HCT116 (cell line): ENCODE measurements around the gene FAM170B.

Source experiments
- CEBPB ChIP-seq: IDR thresholded peaks from 2 replicates; pipeline ENCODE4 v1.6.1; 2012; ENCODE audit warnings: low read depth
- CTCF ChIP-seq, 3 experiments: fragments of 200-600 bp in 1 of 3; sonication (generic) in 1 of 3; IDR thresholded peaks in 2 of 3; conservative IDR thresholded peaks in 1 of 3; 2 replicates each; pipeline ENCODE4 v1.5.1; 2012 to 2017; ENCODE audit warnings: low read depth in 2 of 3, low read length in 2 of 3, antibody characterized with exemption in 1 of 3, borderline replicate concordance in 1 of 3, control low read depth in 1 of 3, mild to moderate bottlenecking in 1 of 3, mixed read lengths in 1 of 3, mixed run types in 1 of 3, moderate library complexity in 1 of 3; ENCODE audit not compliant: insufficient read depth in 1 of 3
- EZH2phosphoT487 ChIP-seq: fragments of 200-600 bp; IDR thresholded peaks from 2 replicates; pipeline ENCODE4 v1.6.1; 2018; ENCODE audit warnings: antibody characterized with exemption, borderline replicate concordance
- POLR2AphosphoS5 ChIP-seq: IDR thresholded peaks from 2 replicates; pipeline ENCODE4 v1.6.1; 2011; ENCODE audit warnings: mild to moderate bottlenecking, low read depth, low read length, moderate library complexity
- RAD21 ChIP-seq: IDR thresholded peaks from 2 replicates; pipeline ENCODE4 v1.6.1; 2012; ENCODE audit warnings: low read depth, mild to moderate bottlenecking
- ZBTB33 ChIP-seq: IDR thresholded peaks from 2 replicates; pipeline ENCODE4 v1.6.1; 2011; ENCODE audit warnings: mild to moderate bottlenecking, low read length, moderate library complexity; ENCODE audit not compliant: insufficient replicate concordance; ENCODE audit errors: extremely low read depth

DNA sequence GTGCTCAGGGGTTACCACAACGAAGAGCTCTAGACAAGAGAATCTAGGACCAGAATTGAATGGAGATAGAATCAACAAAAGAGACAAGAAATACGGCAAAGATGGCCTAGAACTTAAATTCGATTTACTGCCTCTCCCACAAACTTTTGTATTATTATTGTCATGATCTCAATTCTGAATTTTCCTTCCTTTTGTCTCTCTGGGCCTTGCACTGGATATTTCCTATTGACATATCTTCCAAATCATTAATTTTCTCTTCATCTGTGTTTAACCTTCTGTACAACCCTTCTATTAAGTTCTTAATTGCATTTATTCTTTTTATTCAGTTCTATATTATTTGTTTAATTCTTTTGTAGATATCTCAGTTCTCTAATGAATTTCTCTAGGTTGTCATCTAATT, 46.9 kb downstream of the FAM170B start:
- TF ChIP-seq EZH2phosphoT487 (no peak), CTCF (IDR thresholded peaks at IDR 0.05 in 2 of 3, conservative IDR thresholded peaks at IDR 0.05 in 1 of 3; ENCODE audit: borderline replicate concordance in 1 of 3, insufficient read depth in 1 of 3, low read depth in 2 of 3, low read length in 2 of 3) (no peak), RAD21 (no peak), ZBTB33 (no peak), POLR2AphosphoS5 (no peak), CEBPB (no peak)
